PFSK-1 (cell line): ENCODE results near the gene FEM1A.

Experiments
- POLR2AphosphoS5 ChIP-seq: IDR thresholded peaks from 2 replicates; pipeline ENCODE4 v1.6.1; 2012; ENCODE audit warnings: low read depth, mild to moderate bottlenecking, control low read depth, low read length, moderate library complexity
- TAF1 ChIP-seq: IDR thresholded peaks from 2 replicates; pipeline ENCODE4 v1.6.1; 2012; ENCODE audit warnings: low read length, control low read depth, borderline replicate concordance; ENCODE audit not compliant: insufficient read depth

- TF ChIP-seq POLR2AphosphoS5 (no peak), TAF1 (no peak)
Measured at GRCh38 chr19:4801085-4801619, 9.6 kb downstream of the FEM1A start.
